Stomach (tissue), 4 donors: ENCODE measurements around the gene PROZ.

Experiments used
- CTCF ChIP-seq, 7 experiments: fragments of 450-650 bp in 4 of 7; fragments of 200-600 bp in 3 of 7; sonication (generic) in 3 of 7; IDR thresholded peaks; one replicate each; pipeline ENCODE4 v1.5.1; 2016 to 2019; ENCODE audit warnings: antibody characterized with exemption in 7 of 7, control low read depth in 2 of 7, mild to moderate bottlenecking in 1 of 7
- POLR2A ChIP-seq, 4 donors: fragments of 450-650 bp; IDR thresholded peaks; one replicate each; pipeline ENCODE4 v1.6.1; 2016; ENCODE audit warnings: antibody characterized with exemption in 4 of 4, control low read depth in 2 of 4, mild to moderate bottlenecking in 1 of 4, moderate library complexity in 1 of 4

- TF ChIP-seq CTCF (IDR thresholded peaks at IDR 0.05) = no peak
- TF ChIP-seq POLR2A (IDR thresholded peaks at IDR 0.05) = no peak
Observed at GRCh38 chr13:113211774-113212173, 53.3 kb downstream of the PROZ start.
